Stomach (tissue), 4 donors: ENCODE measurements around the gene GPT2.

ENCODE experiments used
- CTCF ChIP-seq, 7 experiments: fragments of 450-650 bp in 4 of 7; fragments of 200-600 bp in 3 of 7; sonication (generic) in 3 of 7; IDR thresholded peaks; one replicate each; pipeline ENCODE4 v1.5.1; 2016 to 2019; ENCODE audit warnings: antibody characterized with exemption in 7 of 7, control low read depth in 2 of 7, mild to moderate bottlenecking in 1 of 7
- EP300 ChIP-seq: sonication (generic); formaldehyde crosslinking; IDR thresholded peaks from one replicate; pipeline ENCODE4 v1.6.1; 2017; ENCODE audit warnings: antibody characterized with exemption
- POLR2A ChIP-seq, 4 donors: fragments of 450-650 bp; IDR thresholded peaks; one replicate each; pipeline ENCODE4 v1.6.1; 2016; ENCODE audit warnings: antibody characterized with exemption in 4 of 4, control low read depth in 2 of 4, mild to moderate bottlenecking in 1 of 4, moderate library complexity in 1 of 4
- POLR2AphosphoS5 ChIP-seq, 3 donors: sonication (generic); formaldehyde crosslinking; IDR thresholded peaks; one replicate each; pipeline ENCODE4 v1.6.1; 2016; ENCODE audit warnings: antibody characterized with exemption in 3 of 3

GRCh38 chr16:46911650-46912049 lies 27.5 kb downstream of the GPT2 start:
- TF ChIP-seq POLR2AphosphoS5 (IDR thresholded peaks at IDR 0.05) = no peak
- no peak for TF ChIP-seq POLR2A (IDR thresholded peaks at IDR 0.05)
- TF ChIP-seq CTCF (IDR thresholded peaks at IDR 0.05) = no peak
- no peak for TF ChIP-seq EP300
